Liver (tissue), 9 donors: ENCODE measurements around the gene PTPRD. TPM values are rescaled to one million over a fixed set of nuclear protein-coding genes. Genes with fewer than 3 reads are reported as not detected.

Experiments used
- DNase-seq: peaks from one replicate; pipeline ENCODE4 v3.0.0-alpha.2; 2017; ENCODE audit warnings: low spot score
- H3K27ac ChIP-seq, 2 donors: one replicate each; pipeline ENCODE4 v1.7.0; 2013; ENCODE audit warnings: inconsistent platforms in 2 of 2, low read length in 2 of 2, control low read depth in 1 of 2, low read depth in 1 of 2, mild to moderate bottlenecking in 1 of 2
- H3K27me3 ChIP-seq, 4 donors: one replicate each; pipeline versions ENCODE4 v1.6.1 to v1.7.0; 2013; ENCODE audit warnings: low read length in 3 of 4, inconsistent platforms in 1 of 4, mild to moderate bottlenecking in 1 of 4, moderate library complexity in 1 of 4; ENCODE audit not compliant: control insufficient read depth in 4 of 4, insufficient read depth in 4 of 4
- H3K36me3 ChIP-seq, 4 donors: one replicate each; pipeline versions ENCODE4 v1.6.1 to v1.7.0; 2013; ENCODE audit warnings: low read length in 3 of 4, mild to moderate bottlenecking in 3 of 4, low read depth in 1 of 4, moderate library complexity in 1 of 4; ENCODE audit not compliant: control insufficient read depth in 4 of 4, insufficient read depth in 3 of 4
- H3K4me1 ChIP-seq, 4 donors: one replicate each; pipeline versions ENCODE4 v1.6.1 to v1.7.0; 2013; ENCODE audit warnings: low read length in 3 of 4, mild to moderate bottlenecking in 3 of 4, moderate library complexity in 1 of 4; ENCODE audit not compliant: control insufficient read depth in 4 of 4, insufficient read depth in 4 of 4
- H3K4me3 ChIP-seq, 3 donors: one replicate each; pipeline versions ENCODE4 v1.6.1 to v1.7.0; 2013; ENCODE audit warnings: low read length in 3 of 3, control low read depth in 1 of 3, low read depth in 1 of 3, mild to moderate bottlenecking in 1 of 3
- H3K9ac ChIP-seq, 2 donors: one replicate each; pipeline ENCODE4 v1.7.0; 2013; ENCODE audit warnings: low read length in 2 of 2, mild to moderate bottlenecking in 2 of 2, moderate library complexity in 2 of 2, control low read depth in 1 of 2, low read depth in 1 of 2
- H3K9me3 ChIP-seq, 4 donors: one replicate each; pipeline versions ENCODE4 v1.6.1 to v1.7.0; 2013; ENCODE audit warnings: low read length in 3 of 4; ENCODE audit not compliant: control insufficient read depth in 4 of 4
- FOXA2 ChIP-seq: IDR thresholded peaks from 2 replicates; pipeline ENCODE4 v1.6.1; 2016; ENCODE audit warnings: antibody characterized with exemption
- GABPA ChIP-seq, 2 donors: IDR thresholded peaks in 1 of 2; conservative IDR thresholded peaks in 1 of 2; 2 replicates each; pipeline ENCODE4 v1.6.1; 2016; ENCODE audit warnings: antibody characterized with exemption in 2 of 2, mild to moderate bottlenecking in 1 of 2, moderate library complexity in 1 of 2
- HNF4G ChIP-seq: IDR thresholded peaks from 2 replicates; pipeline ENCODE4 v1.6.1; 2016; ENCODE audit warnings: antibody characterized with exemption
- MAX ChIP-seq: IDR thresholded peaks from 2 replicates; pipeline ENCODE4 v1.6.1; 2016; ENCODE audit warnings: antibody characterized with exemption
- NR2F2 ChIP-seq: IDR thresholded peaks from 2 replicates; pipeline ENCODE4 v1.6.1; 2016; ENCODE audit warnings: antibody characterized with exemption
- RAD21 ChIP-seq, 2 donors: IDR thresholded peaks; 2 replicates each; pipeline ENCODE4 v1.6.1; 2016; ENCODE audit warnings: antibody characterized with exemption in 2 of 2, mild to moderate bottlenecking in 2 of 2
- RXRA ChIP-seq, 2 donors: IDR thresholded peaks; 2 replicates each; pipeline ENCODE4 v1.6.1; 2017 to 2018; ENCODE audit warnings: antibody characterized with exemption in 2 of 2, mild to moderate bottlenecking in 1 of 2
- TAF1 ChIP-seq: conservative IDR thresholded peaks from 2 replicates; pipeline ENCODE4 v1.6.1; 2016; ENCODE audit warnings: antibody characterized with exemption, mild to moderate bottlenecking
- YY1 ChIP-seq: IDR thresholded peaks from 2 replicates; pipeline ENCODE4 v1.6.1; 2016; ENCODE audit warnings: antibody characterized with exemption, mild to moderate bottlenecking
- ZBTB33 ChIP-seq: IDR thresholded peaks from 2 replicates; pipeline ENCODE4 v1.6.1; 2016; ENCODE audit warnings: antibody characterized with exemption
- WGBS: extraction: QIAGEN DNeasy Blood & Tissue Kit; methylation state at CpG from one replicate; pipeline ENCODE4 v1.1.7; 2013; 5-methylcytosine and 5-hydroxymethylcytosine counted together
- polyA plus RNA-seq, 2 donors: library from polyadenylated mRNA; stranded (reverse) in 1 of 2; unstranded in 1 of 2; fragments of 200-250 nt in 1 of 2; fragments of >200 nt in 1 of 2; fragmentation: Nextera tagmentation in 1 of 2; extraction: Ambion mirVana in 1 of 2; gene quantifications; one replicate each; pipeline versions ENCODE4 v1.2.1 to v1.2.3, GENCODE V29; 2013 to 2015
- total RNA-seq, 2 donors: library from RNA; depleted of rRNA; stranded (reverse); fragments of >200 nt; gene quantifications; one replicate each; pipeline ENCODE4 v1.2.3, GENCODE V29; 2014
- TF ChIP-seq, protein P1 (sequence below): IDR thresholded peaks from 2 replicates; pipeline ENCODE4 v1.6.1; 2016; ENCODE audit warnings: antibody characterized with exemption, mild to moderate bottlenecking
- donor health status: healthy.
- donor health status: healthy.
- donor health status: healthy.
- donor health status: healthy.
- donor health status: healthy.

PTPRD gene
- total and polyA plus RNA-seq, 4 donors: 0.78 to 34.2 (median 4.7) TPM

DNA sequence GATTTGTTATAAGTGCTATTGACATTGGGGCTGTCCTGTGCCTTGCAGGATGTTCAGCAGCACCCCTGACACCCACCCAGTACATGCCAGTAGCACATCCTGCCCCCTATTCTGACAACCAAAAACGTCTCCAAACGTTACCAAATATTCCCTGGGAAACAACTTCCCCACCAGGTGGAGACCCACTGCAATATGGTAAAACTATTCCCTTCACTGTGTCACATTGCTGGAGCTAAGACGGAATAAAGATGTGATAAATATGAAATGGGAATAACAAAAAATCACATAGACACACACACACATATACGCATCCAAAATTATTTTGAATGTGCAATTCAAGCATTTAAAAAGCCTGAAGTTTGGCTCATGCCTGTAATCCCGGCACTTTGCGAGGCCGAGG, 1939.0 kb downstream of the PTPRD start:
- Histone ChIP-seq H3K4me3 (no peak overlapping the region), H3K4me1 (peaks cover 0 to 7% (median 2%) of the 10 kb centered on the region in 4 donors), H3K9me3 (no peaks in the 10 kb centered on the region), H3K27ac (no peak overlapping the region), H3K27me3 (no peaks in the 10 kb centered on the region), H3K36me3 (no peaks in the 10 kb centered on the region), H3K9ac (no peak overlapping the region)
- DNase-seq: no peak
- no peak for TF ChIP-seq ZBTB33
- TF ChIP-seq FOXA2: no peak
- TF ChIP-seq GABPA (IDR thresholded peaks at IDR 0.05 in 1 of 2, conservative IDR thresholded peaks at IDR 0.05 in 1 of 2): no peak
- TF ChIP-seq MAX: no peak
- no peak for TF ChIP-seq RXRA (IDR thresholded peaks at IDR 0.05)
- peak in 1 of 2 donors; percentile 23 for TF ChIP-seq RAD21 (IDR thresholded peaks at IDR 0.05)
- TF ChIP-seq NR2F2: no peak
- WGBS: 84% methylated on average over 7 of the region's 7 CpGs

GRCh38 chr9:8670751-8671150, 1942.1 kb downstream of the PTPRD start:
- Histone ChIP-seq H3K9ac (no peak overlapping the region), H3K27ac (no peak overlapping the region), H3K4me1 (peaks cover 0 to 4% (median 2%) of the 10 kb centered on the region in 4 donors), H3K27me3 (no peaks in the 10 kb centered on the region), H3K9me3 (no peaks in the 10 kb centered on the region), H3K4me3 (no peak overlapping the region), H3K36me3 (no peaks in the 10 kb centered on the region)
- TF ChIP-seq HNF4G: no peak
- TF ChIP-seq TAF1: no peak
- no peak for TF ChIP-seq NR2F2
- TF ChIP-seq YY1: no peak
- TF ChIP-seq, protein P1, sequence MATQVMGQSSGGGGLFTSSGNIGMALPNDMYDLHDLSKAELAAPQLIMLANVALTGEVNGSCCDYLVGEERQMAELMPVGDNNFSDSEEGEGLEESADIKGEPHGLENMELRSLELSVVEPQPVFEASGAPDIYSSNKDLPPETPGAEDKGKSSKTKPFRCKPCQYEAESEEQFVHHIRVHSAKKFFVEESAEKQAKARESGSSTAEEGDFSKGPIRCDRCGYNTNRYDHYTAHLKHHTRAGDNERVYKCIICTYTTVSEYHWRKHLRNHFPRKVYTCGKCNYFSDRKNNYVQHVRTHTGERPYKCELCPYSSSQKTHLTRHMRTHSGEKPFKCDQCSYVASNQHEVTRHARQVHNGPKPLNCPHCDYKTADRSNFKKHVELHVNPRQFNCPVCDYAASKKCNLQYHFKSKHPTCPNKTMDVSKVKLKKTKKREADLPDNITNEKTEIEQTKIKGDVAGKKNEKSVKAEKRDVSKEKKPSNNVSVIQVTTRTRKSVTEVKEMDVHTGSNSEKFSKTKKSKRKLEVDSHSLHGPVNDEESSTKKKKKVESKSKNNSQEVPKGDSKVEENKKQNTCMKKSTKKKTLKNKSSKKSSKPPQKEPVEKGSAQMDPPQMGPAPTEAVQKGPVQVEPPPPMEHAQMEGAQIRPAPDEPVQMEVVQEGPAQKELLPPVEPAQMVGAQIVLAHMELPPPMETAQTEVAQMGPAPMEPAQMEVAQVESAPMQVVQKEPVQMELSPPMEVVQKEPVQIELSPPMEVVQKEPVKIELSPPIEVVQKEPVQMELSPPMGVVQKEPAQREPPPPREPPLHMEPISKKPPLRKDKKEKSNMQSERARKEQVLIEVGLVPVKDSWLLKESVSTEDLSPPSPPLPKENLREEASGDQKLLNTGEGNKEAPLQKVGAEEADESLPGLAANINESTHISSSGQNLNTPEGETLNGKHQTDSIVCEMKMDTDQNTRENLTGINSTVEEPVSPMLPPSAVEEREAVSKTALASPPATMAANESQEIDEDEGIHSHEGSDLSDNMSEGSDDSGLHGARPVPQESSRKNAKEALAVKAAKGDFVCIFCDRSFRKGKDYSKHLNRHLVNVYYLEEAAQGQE: no peak
- TF ChIP-seq ZBTB33: no peak
- no peak for TF ChIP-seq MAX
- DNase-seq: no peak
- WGBS: 86% methylated on average over 2 of the region's 2 CpGs
